ENCODE measurements around the gene PHF2.

GRCh38 chr9:93673021-93673838, 96.8 kb downstream of the PHF2 start:
- TF ChIP-seq USF1 (CRISPR knock-in tag; IDR thresholded peaks at IDR 0.05) (no peak), CTCF (IDR thresholded peaks at IDR 0.05) (no peak), SMAD3 (CRISPR knock-in tag; IDR thresholded peaks at IDR 0.05; ENCODE audit: borderline replicate concordance) (no peak), MAX (CRISPR knock-in tag; IDR thresholded peaks at IDR 0.05) (no peak), ETV6 (CRISPR knock-in tag; IDR thresholded peaks at IDR 0.05) (no peak), NR1H2 (CRISPR knock-in tag; IDR thresholded peaks at IDR 0.05) (no peak), ATF2 (CRISPR knock-in tag; IDR thresholded peaks at IDR 0.05; ENCODE audit: borderline replicate concordance, low read depth) (no peak), RORB (CRISPR knock-in tag; IDR thresholded peaks at IDR 0.05) (no peak), NFATC4 (CRISPR knock-in tag; IDR thresholded peaks at IDR 0.05) (no peak), HMGXB4 (CRISPR knock-in tag; IDR thresholded peaks at IDR 0.05) (no peak), E2F1 (CRISPR knock-in tag; IDR thresholded peaks at IDR 0.05) (no peak), JAZF1 (CRISPR knock-in tag; IDR thresholded peaks at IDR 0.05) (no peak), ZBTB43 (CRISPR knock-in tag; IDR thresholded peaks at IDR 0.05) (no peak)
